ENCODE measurements around the gene NUP50.

Gene NUP50

DNA sequence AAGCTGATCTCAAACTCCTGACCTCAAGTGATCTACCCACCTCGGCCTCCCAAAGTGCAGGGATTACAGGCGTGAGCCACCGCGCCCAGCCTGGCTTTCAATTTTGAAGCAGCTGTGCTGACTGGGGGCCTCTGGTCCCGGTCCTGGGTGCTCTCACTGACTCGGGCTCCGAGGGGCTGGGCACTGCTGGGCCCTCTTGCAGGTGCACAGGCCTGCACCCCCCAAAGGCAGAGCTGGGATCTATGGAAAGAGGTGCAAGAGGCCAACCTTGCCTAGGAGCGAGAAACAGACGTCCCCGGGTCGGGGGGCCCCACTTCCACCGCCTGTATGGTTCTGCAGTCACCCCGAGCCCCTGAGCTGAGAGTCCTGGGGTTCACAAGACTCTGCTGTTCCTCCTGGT, 43.8 kb downstream of the NUP50 start:
- H3K4me3 ChIP-seq (ENCODE audit: severe bottlenecking), result no peak overlapping the region
- TF ChIP-seq, protein P1, sequence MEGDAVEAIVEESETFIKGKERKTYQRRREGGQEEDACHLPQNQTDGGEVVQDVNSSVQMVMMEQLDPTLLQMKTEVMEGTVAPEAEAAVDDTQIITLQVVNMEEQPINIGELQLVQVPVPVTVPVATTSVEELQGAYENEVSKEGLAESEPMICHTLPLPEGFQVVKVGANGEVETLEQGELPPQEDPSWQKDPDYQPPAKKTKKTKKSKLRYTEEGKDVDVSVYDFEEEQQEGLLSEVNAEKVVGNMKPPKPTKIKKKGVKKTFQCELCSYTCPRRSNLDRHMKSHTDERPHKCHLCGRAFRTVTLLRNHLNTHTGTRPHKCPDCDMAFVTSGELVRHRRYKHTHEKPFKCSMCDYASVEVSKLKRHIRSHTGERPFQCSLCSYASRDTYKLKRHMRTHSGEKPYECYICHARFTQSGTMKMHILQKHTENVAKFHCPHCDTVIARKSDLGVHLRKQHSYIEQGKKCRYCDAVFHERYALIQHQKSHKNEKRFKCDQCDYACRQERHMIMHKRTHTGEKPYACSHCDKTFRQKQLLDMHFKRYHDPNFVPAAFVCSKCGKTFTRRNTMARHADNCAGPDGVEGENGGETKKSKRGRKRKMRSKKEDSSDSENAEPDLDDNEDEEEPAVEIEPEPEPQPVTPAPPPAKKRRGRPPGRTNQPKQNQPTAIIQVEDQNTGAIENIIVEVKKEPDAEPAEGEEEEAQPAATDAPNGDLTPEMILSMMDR (IDR thresholded peaks at IDR 0.05; ENCODE audit: poor library complexity, severe bottlenecking), result no peak
- peaks cover 31% of the 10 kb centered on the region for H3K36me3 ChIP-seq (ENCODE audit: low read depth)
- H3K27me3 ChIP-seq (ENCODE audit: insufficient read depth, poor library complexity, severe bottlenecking), result no peaks in the 10 kb centered on the region
- no peaks in the 10 kb centered on the region for H3K4me1 ChIP-seq (ENCODE audit: insufficient read depth, poor library complexity, severe bottlenecking)
- no peaks in the 10 kb centered on the region for H3K9me3 ChIP-seq (ENCODE audit: severe bottlenecking)
- no peak for ATAC-seq (ENCODE audit: low read depth)
- no peak for DNase-seq (ENCODE audit: low spot score)
- H3K27ac ChIP-seq (ENCODE audit: poor library complexity, severe bottlenecking), result no peak overlapping the region

DNA sequence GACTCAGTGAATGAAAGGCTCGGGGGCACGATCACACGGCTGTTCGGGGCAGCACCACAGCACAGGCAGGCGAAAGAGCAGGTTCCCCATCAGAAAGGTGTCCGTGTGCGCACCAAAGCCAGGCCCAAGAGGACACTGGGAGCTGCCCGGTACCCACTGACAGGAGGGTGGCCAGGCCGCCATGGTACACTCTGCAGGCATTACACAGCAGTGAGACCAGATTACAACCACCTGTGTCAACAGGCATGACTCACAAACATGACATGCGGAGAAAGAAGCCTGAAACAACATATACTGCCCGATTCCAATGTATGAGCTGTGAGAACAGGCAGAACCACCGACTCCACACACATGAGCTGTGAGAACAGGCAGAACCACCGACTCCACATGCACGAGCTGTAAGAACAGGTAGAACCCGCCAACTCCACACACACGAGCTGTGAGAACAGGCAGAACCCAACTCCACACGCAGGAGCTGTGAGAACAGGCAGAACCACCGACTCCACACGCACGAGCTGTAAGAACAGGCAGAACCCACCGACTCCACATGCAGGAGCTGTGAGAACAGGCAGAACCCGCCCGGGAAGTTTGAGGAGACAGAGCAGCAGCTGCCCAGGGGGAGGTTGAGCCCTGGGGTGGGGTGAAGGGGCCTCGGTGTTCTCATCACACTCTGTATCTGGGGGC, 44.4 kb downstream of the NUP50 start:
- peaks cover 31% of the 10 kb centered on the region for H3K36me3 ChIP-seq (ENCODE audit: low read depth)
- H3K9me3 ChIP-seq (ENCODE audit: severe bottlenecking), result no peaks in the 10 kb centered on the region
- peaks cover 6% of the 10 kb centered on the region for H3K4me1 ChIP-seq (ENCODE audit: insufficient read depth, poor library complexity, severe bottlenecking)
- DNase-seq (ENCODE audit: low spot score), result no peak
- H3K27me3 ChIP-seq (ENCODE audit: insufficient read depth, poor library complexity, severe bottlenecking), result no peaks in the 10 kb centered on the region
- ATAC-seq (ENCODE audit: low read depth), result peak; percentile 20; the same call in 1 of the 3 replicates
- no peak overlapping the region for H3K27ac ChIP-seq (ENCODE audit: poor library complexity, severe bottlenecking)
- no peak overlapping the region for H3K4me3 ChIP-seq (ENCODE audit: severe bottlenecking)
- TF ChIP-seq, protein P1 (IDR thresholded peaks at IDR 0.05; ENCODE audit: poor library complexity, severe bottlenecking), result no peak

DNA sequence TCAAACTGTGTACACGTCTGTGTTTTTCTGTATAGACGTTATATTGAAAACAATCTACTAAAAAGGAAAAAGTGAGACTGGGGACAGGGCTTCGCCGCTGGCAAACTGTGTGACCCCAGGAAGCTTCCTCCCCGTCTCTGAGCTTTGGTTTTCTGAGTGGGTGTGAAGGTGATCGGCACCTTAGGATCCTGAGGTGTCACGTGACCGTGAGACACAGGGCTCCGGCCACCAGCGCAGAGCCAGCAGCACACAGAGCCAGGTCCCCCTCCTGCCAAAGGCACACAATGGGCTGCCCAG, 44.9 kb downstream of the NUP50 start:
- H3K4me1 ChIP-seq (ENCODE audit: insufficient read depth, poor library complexity, severe bottlenecking), result peaks cover 8% of the 10 kb centered on the region
- H3K4me3 ChIP-seq (ENCODE audit: severe bottlenecking), result no peak overlapping the region
- TF ChIP-seq, protein P1 (IDR thresholded peaks at IDR 0.05; ENCODE audit: poor library complexity, severe bottlenecking), result no peak
- DNase-seq (ENCODE audit: low spot score), result no peak
- H3K9me3 ChIP-seq (ENCODE audit: severe bottlenecking), result no peaks in the 10 kb centered on the region
- ATAC-seq (ENCODE audit: low read depth), result no peak
- peaks cover 31% of the 10 kb centered on the region for H3K36me3 ChIP-seq (ENCODE audit: low read depth)
- no peaks in the 10 kb centered on the region for H3K27me3 ChIP-seq (ENCODE audit: insufficient read depth, poor library complexity, severe bottlenecking)
- no peak overlapping the region for H3K27ac ChIP-seq (ENCODE audit: poor library complexity, severe bottlenecking)

DNA sequence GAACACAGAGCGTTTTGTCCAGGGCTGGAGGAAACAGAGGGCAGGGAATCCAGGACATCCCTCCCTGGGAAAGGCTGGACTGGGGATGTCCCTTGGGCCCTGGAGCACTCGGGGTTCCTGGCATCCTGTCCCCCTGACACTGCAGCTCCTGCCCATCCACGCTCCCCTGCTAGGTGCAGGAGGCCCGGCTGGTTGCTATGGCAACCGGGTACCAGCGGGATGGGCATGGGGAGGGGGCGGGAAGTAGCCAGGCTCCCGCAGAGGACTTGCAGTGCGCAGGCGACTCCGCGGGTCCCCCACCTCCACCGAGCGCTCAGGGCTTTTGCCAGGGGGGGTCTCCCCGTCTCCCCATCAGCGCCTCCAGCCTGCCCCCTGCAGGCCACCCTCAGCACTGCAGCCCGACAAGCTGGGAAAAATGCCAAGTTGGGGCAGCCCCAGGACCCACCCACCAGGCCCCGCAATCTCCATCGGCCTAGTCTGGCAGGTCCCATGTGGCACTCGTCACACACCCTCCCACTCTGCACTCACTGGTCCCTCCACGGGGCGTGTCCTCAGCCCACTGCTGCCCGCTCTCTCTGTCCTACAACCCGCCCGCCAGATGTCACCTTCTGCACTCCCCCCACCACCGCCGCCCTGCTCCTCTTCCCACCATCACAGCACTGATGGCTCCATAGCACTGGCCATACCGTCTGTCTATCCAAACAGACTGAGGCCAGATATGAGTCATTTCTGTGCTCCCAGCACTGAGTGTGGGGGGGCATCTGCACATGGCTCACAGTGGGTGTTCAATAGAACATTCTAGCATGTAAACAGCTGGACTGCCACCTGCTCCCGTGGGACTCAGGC, 45.5 kb downstream of the NUP50 start:
- TF ChIP-seq, protein P1 (IDR thresholded peaks at IDR 0.05; ENCODE audit: poor library complexity, severe bottlenecking), result peak; percentile 47
- Histone ChIP-seq H3K36me3 (ENCODE audit: low read depth) (peaks cover 31% of the 10 kb centered on the region), H3K27me3 (ENCODE audit: insufficient read depth, poor library complexity, severe bottlenecking) (no peaks in the 10 kb centered on the region), H3K9me3 (ENCODE audit: severe bottlenecking) (no peaks in the 10 kb centered on the region), H3K27ac (ENCODE audit: poor library complexity, severe bottlenecking) (no peak overlapping the region), H3K4me1 (ENCODE audit: insufficient read depth, poor library complexity, severe bottlenecking) (peaks cover 8% of the 10 kb centered on the region), H3K4me3 (ENCODE audit: severe bottlenecking) (no peak overlapping the region)
- ATAC-seq (ENCODE audit: low read depth) (0 out of 3 replicates have a peak, but pooled peaks have one; percentile 26), DNase-seq (ENCODE audit: low spot score) (peak; percentile 52)

DNA sequence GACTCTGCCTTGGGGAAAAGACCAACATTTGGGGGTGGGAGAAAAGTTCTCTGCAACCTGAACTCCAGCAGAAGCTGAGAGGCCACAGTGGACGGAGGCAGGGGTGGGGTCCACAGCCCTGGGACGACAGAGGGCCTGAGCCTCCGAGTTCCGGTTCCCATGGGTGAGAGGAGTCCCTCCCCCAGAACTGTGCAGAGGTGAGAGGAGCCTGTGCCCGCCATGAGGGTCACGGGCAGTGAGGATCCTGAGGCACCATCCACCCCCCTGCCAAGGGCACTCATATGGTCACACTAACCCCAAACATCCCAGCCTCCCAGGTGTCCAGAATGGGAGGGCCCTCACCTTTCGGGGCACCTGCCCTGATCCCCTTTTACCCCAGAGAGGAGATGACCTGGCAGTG, 46.4 kb downstream of the NUP50 start:
- TF ChIP-seq, protein P1 (IDR thresholded peaks at IDR 0.05; ENCODE audit: poor library complexity, severe bottlenecking), result no peak
- Histone ChIP-seq H3K4me3 (ENCODE audit: severe bottlenecking) (no peak overlapping the region), H3K9me3 (ENCODE audit: severe bottlenecking) (no peaks in the 10 kb centered on the region), H3K4me1 (ENCODE audit: insufficient read depth, poor library complexity, severe bottlenecking) (peaks cover 8% of the 10 kb centered on the region), H3K36me3 (ENCODE audit: low read depth) (peaks cover 25% of the 10 kb centered on the region), H3K27me3 (ENCODE audit: insufficient read depth, poor library complexity, severe bottlenecking) (no peaks in the 10 kb centered on the region), H3K27ac (ENCODE audit: poor library complexity, severe bottlenecking) (no peak overlapping the region)
- ATAC-seq (ENCODE audit: low read depth), result no peak
- peak; percentile 30 for DNase-seq (ENCODE audit: low spot score)
